T-cell (primary cell): Measurements from ENCODE around the gene KTN1. TPM values are rescaled to one million over a fixed set of nuclear protein-coding genes. Genes with fewer than 3 reads are reported as not detected.

ENCODE experiments used
- ATAC-seq, 4 experiments: fragments of 200-7000 bp in 3 of 4; fragments of 150-1000 bp in 1 of 4; cut with Tn5 transposase; replicated peaks in 1 of 4; 1 replicate in 3 of 4; 2 replicates in 1 of 4; pipeline ENCODE4 v1.10.0; 2021; ENCODE audit warnings: moderate library complexity in 3 of 4, mild to moderate bottlenecking in 2 of 4, moderate number of reproducible peaks in 1 of 4
- CTCF ChIA-PET, 2 donors: fragments of 300-600 bp; sonication (Branson Sonifier 250); formaldehyde crosslinking; loops; one replicate each; lab custom pipeline; 2022; ENCODE audit warnings: antibody characterized with exemption in 2 of 2; lab: Charles Lee
- POLR2A ChIA-PET, 2 donors: fragments of 300-600 bp; sonication (Branson Sonifier 250); formaldehyde crosslinking; loops; one replicate each; lab custom pipeline; 2022; ENCODE audit warnings: antibody characterized with exemption in 2 of 2; lab: Charles Lee
- DNase-seq, 35 experiments: peaks; one replicate each; pipeline versions ENCODE4 v3.0.0 to v3.0.0-alpha.2; 2013 to 2023
- H3K27ac ChIP-seq: one replicate; pipeline ENCODE4 v1.5.1; 2013; ENCODE audit warnings: low read length
- H3K27me3 ChIP-seq, 2 experiments: replicated peaks in 1 of 2; 1 replicate in 1 of 2; 2 replicates in 1 of 2; pipeline versions ENCODE4 v1.6.1 to v1.7.0; 2013; ENCODE audit warnings: low read length in 1 of 2, mixed read lengths in 1 of 2; ENCODE audit not compliant: control insufficient read depth in 2 of 2, insufficient read depth in 2 of 2; ENCODE audit errors: extremely low read depth in 1 of 2
- H3K36me3 ChIP-seq, 2 donors: 1 replicate in 1 of 2; 2 replicates in 1 of 2; pipeline versions ENCODE4 v1.6.1 to v1.7.0; 2013; ENCODE audit warnings: low read length in 1 of 2; ENCODE audit not compliant: control insufficient read depth in 2 of 2, insufficient read depth in 1 of 2; ENCODE audit errors: extremely low read depth in 1 of 2
- H3K4me1 ChIP-seq, 2 experiments: 1 replicate in 1 of 2; 2 replicates in 1 of 2; pipeline versions ENCODE4 v1.6.1 to v1.7.0; 2013; ENCODE audit warnings: low read length in 2 of 2, mixed read lengths in 1 of 2; ENCODE audit not compliant: insufficient read depth in 2 of 2, control insufficient read depth in 1 of 2; ENCODE audit errors: extremely low read depth in 1 of 2
- H3K4me3 ChIP-seq, 2 donors: 1 replicate in 1 of 2; 2 replicates in 1 of 2; pipeline versions ENCODE4 v1.5.1 to v1.7.0; 2013; ENCODE audit warnings: mild to moderate bottlenecking in 2 of 2, low read length in 1 of 2, moderate library complexity in 1 of 2; ENCODE audit not compliant: control insufficient read depth in 1 of 2; ENCODE audit errors: extremely low read depth in 1 of 2
- H3K9me3 ChIP-seq: 2 replicates; pipeline ENCODE4 v1.7.0; 2013
- H3K27ac Mint-ChIP-seq, 2 donors: one replicate each; pipeline ENCODE4 v1.8.0; 2020 to 2021; ENCODE audit warnings: mild to moderate bottlenecking in 2 of 2, mixed read lengths in 2 of 2
- H3K27me3 Mint-ChIP-seq, 2 donors: one replicate each; pipeline ENCODE4 v1.8.0; 2021 to 2022; ENCODE audit warnings: mixed read lengths in 2 of 2
- H3K36me3 Mint-ChIP-seq: one replicate; pipeline ENCODE4 v1.8.0; 2021; ENCODE audit warnings: mixed read lengths
- H3K4me1 Mint-ChIP-seq, 3 donors: one replicate each; pipeline ENCODE4 v1.8.0; 2020 to 2022; ENCODE audit warnings: mixed read lengths in 3 of 3, mild to moderate bottlenecking in 1 of 3
- H3K4me3 Mint-ChIP-seq, 3 donors: one replicate each; pipeline ENCODE4 v1.8.0; 2020 to 2022; ENCODE audit warnings: mild to moderate bottlenecking in 3 of 3, mixed read lengths in 3 of 3, moderate library complexity in 3 of 3
- H3K9me3 Mint-ChIP-seq, 3 donors: one replicate each; pipeline ENCODE4 v1.8.0; 2020 to 2022; ENCODE audit warnings: mixed read lengths in 3 of 3
- WGBS: methylation state at CpG from one replicate; pipeline ENCODE4 v1.1.5; 2013; ENCODE audit warnings: missing lambda C conversion rate; ENCODE audit not compliant: insufficient coverage; 5-methylcytosine and 5-hydroxymethylcytosine counted together
- total RNA-seq, 35 experiments: library from RNA in 6 of 35; stranded (reverse) in 6 of 35; fragments of 120-200 nt in 1 of 35; gene quantifications; one replicate each; pipeline versions ENCODE4 v1.2.1 to v1.2.4 and lab custom pipeline; 2013 to 2026

Gene KTN1
- total RNA-seq, 5 donors from 2014 or later (not counting 1 experiment from before 2014, with no cell fraction given): 82.5 to 109 (median 85.4) TPM

- Histone ChIP-seq H3K27me3 (no peaks in the 10 kb centered on the region), H3K27ac (no peak overlapping the region), H3K4me3 (no peak overlapping the region), H3K36me3 (peaks cover 0 to 3% of the 10 kb centered on the region in 2 donors), H3K4me1 (no peaks in the 10 kb centered on the region), H3K9me3 (no peaks in the 10 kb centered on the region)
- H3K27ac Mint-ChIP-seq: no peak overlapping the region
- H3K27me3 Mint-ChIP-seq: no peaks in the 10 kb centered on the region
- CTCF ChIA-PET: no interaction called here
- 94% methylated on average over 3 of the region's 7 CpGs for WGBS
- peaks cover 13% of the 10 kb centered on the region for H3K36me3 Mint-ChIP-seq
- H3K4me3 Mint-ChIP-seq: no peak overlapping the region
- POLR2A ChIA-PET: no interaction called here
- DNase-seq (no peak), ATAC-seq (no peak)
- H3K4me1 Mint-ChIP-seq: no peaks in the 10 kb centered on the region
- H3K9me3 Mint-ChIP-seq: peaks cover 0 to 5% (median 0%) of the 10 kb centered on the region in 3 donors
These were observed 119.4 kb downstream of the KTN1 start for GRCh38 chr14:55699131-55700057.

- POLR2A ChIA-PET: no interaction called here
- Mint-ChIP-seq H3K9me3 (peaks cover 0 to 5% (median 0%) of the 10 kb centered on the region in 3 donors), H3K4me1 (no peaks in the 10 kb centered on the region), H3K27ac (no peak overlapping the region), H3K27me3 (no peaks in the 10 kb centered on the region), H3K36me3 (peaks cover 13% of the 10 kb centered on the region), H3K4me3 (no peak overlapping the region)
- CTCF ChIA-PET: interaction anchor here in 1 of 2 donors (0.6 kb wide), 1 partner anchor 255 kb away, joined by 3 read pairs; no protein-coding TSS in a partner anchor
- Histone ChIP-seq H3K27ac (no peak overlapping the region), H3K27me3 (no peaks in the 10 kb centered on the region), H3K4me3 (no peak overlapping the region), H3K36me3 (peaks cover 0 to 3% of the 10 kb centered on the region in 2 donors), H3K9me3 (no peaks in the 10 kb centered on the region), H3K4me1 (no peaks in the 10 kb centered on the region)
- no CpG with 5 or more reads among the region's 1 CpG for WGBS
- ATAC-seq (no peak), DNase-seq (no peak)
These were observed 121.6 kb downstream of the KTN1 start for GRCh38 chr14:55701638-55702037.

DNA sequence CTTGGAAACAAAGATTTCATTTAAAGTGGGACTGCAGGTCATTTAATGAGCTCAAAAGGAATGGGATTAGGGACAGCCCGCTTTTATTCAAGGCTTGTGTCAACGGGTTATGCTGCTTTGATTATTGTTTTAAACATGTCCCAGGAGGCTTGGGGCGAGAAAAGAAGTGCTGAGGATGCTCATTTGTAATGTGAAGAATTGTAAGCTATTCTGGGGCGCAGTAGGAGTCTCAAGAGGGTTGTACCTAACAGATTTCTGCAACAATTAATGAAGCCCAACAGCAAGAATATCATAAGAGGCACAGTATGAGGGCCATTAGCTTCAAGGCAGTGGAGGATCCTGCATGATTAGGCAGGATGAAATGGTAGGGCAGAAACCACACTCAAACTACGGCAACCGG, 122.5 kb downstream of the KTN1 start:
- H3K4me1 Mint-ChIP-seq: no peaks in the 10 kb centered on the region
- H3K4me3 ChIP-seq: no peak overlapping the region
- CTCF ChIA-PET: interaction anchor here (0.6 to 1.1 kb wide), 2 partner anchors 8 to 772 kb away, joined by 3 read pairs; no protein-coding TSS in a partner anchor

DNA sequence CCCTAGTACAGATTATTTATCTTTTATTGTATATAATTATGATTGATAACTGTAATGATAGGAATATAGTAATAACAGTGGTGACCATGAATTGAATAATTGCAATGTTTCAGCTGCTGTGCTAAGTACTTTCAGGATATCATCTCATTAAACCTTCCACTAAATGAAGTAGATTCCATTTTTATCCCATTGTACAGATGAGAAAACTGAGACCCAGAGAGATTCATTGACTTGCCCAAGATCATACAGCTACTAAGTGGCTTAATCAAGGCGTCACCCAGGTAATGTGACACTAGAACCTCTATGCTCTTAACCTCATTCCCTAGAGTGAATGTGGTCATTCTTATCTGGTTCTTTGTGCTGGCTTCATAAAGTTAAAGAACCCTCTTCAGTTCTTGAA, 124.6 kb downstream of the KTN1 start:
- H3K27ac Mint-ChIP-seq: no peak overlapping the region
- Histone ChIP-seq H3K27ac (no peak overlapping the region), H3K4me3 (no peak overlapping the region), H3K36me3 (peaks cover 0 to 3% of the 10 kb centered on the region in 2 donors), H3K4me1 (no peaks in the 10 kb centered on the region), H3K27me3 (no peaks in the 10 kb centered on the region), H3K9me3 (no peaks in the 10 kb centered on the region)
- WGBS: no CpG with 5 or more reads among the region's 1 CpG
- H3K27me3 Mint-ChIP-seq: no peaks in the 10 kb centered on the region
- POLR2A ChIA-PET: no interaction called here
- H3K36me3 Mint-ChIP-seq: peaks cover 10% of the 10 kb centered on the region
- H3K4me1 Mint-ChIP-seq: no peaks in the 10 kb centered on the region
- ATAC-seq: no peak
- peaks cover 0 to 5% (median 0%) of the 10 kb centered on the region in 3 donors for H3K9me3 Mint-ChIP-seq
- no peak for DNase-seq
- no peak overlapping the region for H3K4me3 Mint-ChIP-seq
- CTCF ChIA-PET: interaction anchor here in 1 of 2 donors (0.6 kb wide), 1 partner anchor 784 kb away, joined by 6 read pairs; no protein-coding TSS in a partner anchor

More for the DNA sequence above, 122.5 kb downstream of the KTN1 start:
- no peak overlapping the region for H3K27ac ChIP-seq
- no peak overlapping the region for H3K27ac Mint-ChIP-seq
- ATAC-seq: no peak
- H3K27me3 Mint-ChIP-seq: no peaks in the 10 kb centered on the region
- no peaks in the 10 kb centered on the region for H3K27me3 ChIP-seq
- 67% methylated on average over 2 of the region's 6 CpGs for WGBS
- no peaks in the 10 kb centered on the region for H3K4me1 ChIP-seq
- no peak for DNase-seq
- H3K9me3 Mint-ChIP-seq: peaks cover 0 to 5% (median 0%) of the 10 kb centered on the region in 3 donors
- H3K4me3 Mint-ChIP-seq: no peak overlapping the region
- H3K36me3 ChIP-seq: peaks cover 0 to 3% of the 10 kb centered on the region in 2 donors
- no peaks in the 10 kb centered on the region for H3K9me3 ChIP-seq
- peaks cover 13% of the 10 kb centered on the region for H3K36me3 Mint-ChIP-seq
- POLR2A ChIA-PET: no interaction called here

DNA sequence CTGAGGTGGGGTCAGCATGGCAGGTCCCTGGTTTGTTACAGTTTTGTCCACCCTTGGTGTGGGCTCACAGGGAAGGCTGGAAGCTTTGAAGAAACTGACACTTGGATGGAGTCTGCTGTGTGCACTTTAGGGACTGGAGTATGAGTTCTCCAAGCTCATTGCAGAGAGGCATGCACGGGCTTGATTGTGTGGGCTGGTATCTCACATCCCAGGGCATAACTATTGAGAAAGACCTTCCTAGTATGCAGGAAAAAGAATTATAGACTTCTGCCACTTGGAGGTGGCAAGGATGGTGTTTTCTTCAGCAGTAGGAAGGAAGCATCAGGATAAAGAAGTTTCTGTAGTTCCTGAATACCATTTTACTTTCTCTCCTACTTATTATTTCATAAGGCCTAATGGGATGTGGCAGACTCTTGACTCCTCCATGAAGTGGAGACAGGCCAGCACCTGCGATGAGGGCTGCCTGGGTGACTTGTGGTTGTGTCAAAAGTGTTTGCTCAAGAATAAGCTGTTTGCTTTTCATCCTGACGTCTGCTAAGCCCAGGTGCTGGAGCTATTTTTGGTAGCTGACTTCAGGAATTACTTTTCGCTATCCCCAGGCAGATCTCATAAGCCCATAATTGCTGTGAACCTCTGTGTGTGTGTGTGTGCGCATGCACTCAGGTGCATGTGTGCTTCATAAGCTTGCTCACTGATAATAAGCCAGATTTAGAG, 125.8 kb downstream of the KTN1 start:
- Histone ChIP-seq H3K4me1 (no peaks in the 10 kb centered on the region), H3K27me3 (no peaks in the 10 kb centered on the region), H3K9me3 (no peaks in the 10 kb centered on the region), H3K27ac (no peak overlapping the region), H3K4me3 (no peak overlapping the region), H3K36me3 (peaks cover 0 to 3% of the 10 kb centered on the region in 2 donors)
- 64% methylated on average over 2 of the region's 5 CpGs for WGBS
- no peaks in the 10 kb centered on the region for H3K27me3 Mint-ChIP-seq
- ChIA-PET POLR2A (no interaction called here), CTCF (interaction anchor here in 1 of 2 donors (0.8 kb wide), 1 partner anchor 635 kb away, joined by 3 read pairs; no protein-coding TSS in a partner anchor)
- no peak for DNase-seq
- H3K4me3 Mint-ChIP-seq: no peak overlapping the region
- H3K27ac Mint-ChIP-seq: no peak overlapping the region
- H3K4me1 Mint-ChIP-seq: no peaks in the 10 kb centered on the region
- peaks cover 8% of the 10 kb centered on the region for H3K36me3 Mint-ChIP-seq
- no peak for ATAC-seq
- H3K9me3 Mint-ChIP-seq: no peaks in the 10 kb centered on the region

GRCh38 chr14:55706365-55706684, 126.3 kb downstream of the KTN1 start:
- H3K36me3 Mint-ChIP-seq: peaks cover 4% of the 10 kb centered on the region
- 71% methylated on average over 1 of the region's 1 CpG for WGBS
- H3K4me3 Mint-ChIP-seq: no peak overlapping the region
- H3K27ac Mint-ChIP-seq: no peak overlapping the region
- H3K27ac ChIP-seq: no peak overlapping the region
- no peaks in the 10 kb centered on the region for H3K9me3 Mint-ChIP-seq
- H3K4me1 ChIP-seq: no peaks in the 10 kb centered on the region
- DNase-seq (no peak), ATAC-seq (no peak)
- peaks cover 0 to 3% of the 10 kb centered on the region in 2 donors for H3K36me3 ChIP-seq
- no peak overlapping the region for H3K4me3 ChIP-seq
- CTCF ChIA-PET: interaction anchor here in 1 of 2 donors (0.8 kb wide), 1 partner anchor 634 kb away, joined by 3 read pairs; no protein-coding TSS in a partner anchor
- H3K4me1 Mint-ChIP-seq: no peaks in the 10 kb centered on the region
- H3K9me3 ChIP-seq: no peaks in the 10 kb centered on the region
- no peaks in the 10 kb centered on the region for H3K27me3 ChIP-seq
- H3K27me3 Mint-ChIP-seq: no peaks in the 10 kb centered on the region
- POLR2A ChIA-PET: no interaction called here
